ENCODE data around the gene USE1.

Gene USE1

GRCh38 chr19:17171874-17172273, 43.3 kb upstream of the USE1 start:
- Histone ChIP-seq H3K4me2 (ENCODE audit: low read length) (no peak overlapping the region), H3K9me2 (ENCODE audit: low read depth, low read length) (no peaks in the 10 kb centered on the region), H4K20me1 (ENCODE audit: insufficient read depth, low read length) (no peaks in the 10 kb centered on the region), H3K4me1 (ENCODE audit: insufficient read depth, low read length, severe bottlenecking) (peaks cover 4% of the 10 kb centered on the region), H3K9me3 (ENCODE audit: low read length) (no peaks in the 10 kb centered on the region), H3K27ac (ENCODE audit: low read depth, low read length, poor library complexity, severe bottlenecking) (no peak overlapping the region), H3K4me3 (ENCODE audit: low read depth, low read length, poor library complexity, severe bottlenecking) (no peak overlapping the region), H3K27me3 (ENCODE audit: insufficient read depth, low read length) (no peaks in the 10 kb centered on the region), H3F3A (ENCODE audit: insufficient read depth, low read length) (no peaks in the 10 kb centered on the region), H3K9ac (ENCODE audit: low read length) (no peak overlapping the region), H3K79me2 (ENCODE audit: insufficient read depth, low read length) (no peaks in the 10 kb centered on the region), H2AFZ (ENCODE audit: low read length) (no peak overlapping the region), H3K36me3 (ENCODE audit: insufficient read depth, low read length) (peaks cover 75% of the 10 kb centered on the region)
- no peak for TF ChIP-seq EZH2 (IDR thresholded peaks at IDR 0.05; ENCODE audit: borderline replicate concordance, low read length)
- TF ChIP-seq, protein P1, sequence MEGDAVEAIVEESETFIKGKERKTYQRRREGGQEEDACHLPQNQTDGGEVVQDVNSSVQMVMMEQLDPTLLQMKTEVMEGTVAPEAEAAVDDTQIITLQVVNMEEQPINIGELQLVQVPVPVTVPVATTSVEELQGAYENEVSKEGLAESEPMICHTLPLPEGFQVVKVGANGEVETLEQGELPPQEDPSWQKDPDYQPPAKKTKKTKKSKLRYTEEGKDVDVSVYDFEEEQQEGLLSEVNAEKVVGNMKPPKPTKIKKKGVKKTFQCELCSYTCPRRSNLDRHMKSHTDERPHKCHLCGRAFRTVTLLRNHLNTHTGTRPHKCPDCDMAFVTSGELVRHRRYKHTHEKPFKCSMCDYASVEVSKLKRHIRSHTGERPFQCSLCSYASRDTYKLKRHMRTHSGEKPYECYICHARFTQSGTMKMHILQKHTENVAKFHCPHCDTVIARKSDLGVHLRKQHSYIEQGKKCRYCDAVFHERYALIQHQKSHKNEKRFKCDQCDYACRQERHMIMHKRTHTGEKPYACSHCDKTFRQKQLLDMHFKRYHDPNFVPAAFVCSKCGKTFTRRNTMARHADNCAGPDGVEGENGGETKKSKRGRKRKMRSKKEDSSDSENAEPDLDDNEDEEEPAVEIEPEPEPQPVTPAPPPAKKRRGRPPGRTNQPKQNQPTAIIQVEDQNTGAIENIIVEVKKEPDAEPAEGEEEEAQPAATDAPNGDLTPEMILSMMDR (IDR thresholded peaks at IDR 0.05; ENCODE audit: low read length) = no peak

- Histone ChIP-seq H3K4me1 (ENCODE audit: insufficient read depth, low read length, severe bottlenecking) (peaks cover 4% of the 10 kb centered on the region), H3F3A (ENCODE audit: insufficient read depth, low read length) (no peaks in the 10 kb centered on the region), H3K27me3 (ENCODE audit: insufficient read depth, low read length) (no peaks in the 10 kb centered on the region), H3K9me2 (ENCODE audit: low read depth, low read length) (no peaks in the 10 kb centered on the region), H4K20me1 (ENCODE audit: insufficient read depth, low read length) (no peaks in the 10 kb centered on the region), H3K27ac (ENCODE audit: low read depth, low read length, poor library complexity, severe bottlenecking) (no peak overlapping the region), H3K4me3 (ENCODE audit: low read depth, low read length, poor library complexity, severe bottlenecking) (no peak overlapping the region), H2AFZ (ENCODE audit: low read length) (no peak overlapping the region), H3K36me3 (ENCODE audit: insufficient read depth, low read length) (peaks cover 78% of the 10 kb centered on the region), H3K4me2 (ENCODE audit: low read length) (no peak overlapping the region; the same call in 1 of the 2 replicates), H3K9ac (ENCODE audit: low read length) (no peak overlapping the region), H3K9me3 (ENCODE audit: low read length) (no peaks in the 10 kb centered on the region), H3K79me2 (ENCODE audit: insufficient read depth, low read length) (no peaks in the 10 kb centered on the region)
- TF ChIP-seq, protein P1 (IDR thresholded peaks at IDR 0.05; ENCODE audit: low read length) = peak; percentile 11; the same call in 1 of the 2 replicates
- TF ChIP-seq EZH2 (IDR thresholded peaks at IDR 0.05; ENCODE audit: borderline replicate concordance, low read length) = no peak
These were observed 42.4 kb upstream of the USE1 start for GRCh38 chr19:17172624-17173345.

DNA sequence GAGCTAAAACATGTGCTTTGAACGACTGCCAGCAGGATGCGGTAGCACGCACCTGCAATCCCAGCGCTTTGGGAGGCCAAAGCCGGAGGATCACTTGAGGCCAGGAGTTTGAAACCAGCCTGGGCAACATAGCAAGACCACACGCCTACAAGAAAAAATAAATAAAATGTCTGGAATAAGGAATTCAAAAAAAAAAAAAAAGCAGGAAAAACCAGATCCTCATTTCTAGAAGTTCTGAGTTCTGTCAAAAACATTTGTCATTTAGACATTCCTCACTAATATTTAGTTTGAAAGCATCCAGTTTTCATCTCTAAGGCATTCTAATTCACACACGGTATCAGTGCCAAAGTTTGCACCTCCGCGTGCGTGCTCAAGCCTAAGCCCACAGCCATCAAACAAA, 36.9 kb upstream of the USE1 start:
- TF ChIP-seq, protein P1 (IDR thresholded peaks at IDR 0.05; ENCODE audit: low read length) = no peak
- TF ChIP-seq EZH2 (IDR thresholded peaks at IDR 0.05; ENCODE audit: borderline replicate concordance, low read length) = no peak
- Histone ChIP-seq H3K27me3 (ENCODE audit: insufficient read depth, low read length) (no peaks in the 10 kb centered on the region), H3K4me2 (ENCODE audit: low read length) (no peak overlapping the region), H3K9ac (ENCODE audit: low read length) (no peak overlapping the region), H3K9me3 (ENCODE audit: low read length) (no peaks in the 10 kb centered on the region), H3K27ac (ENCODE audit: low read depth, low read length, poor library complexity, severe bottlenecking) (no peak overlapping the region), H4K20me1 (ENCODE audit: insufficient read depth, low read length) (no peaks in the 10 kb centered on the region), H3K4me1 (ENCODE audit: insufficient read depth, low read length, severe bottlenecking) (peaks cover 22% of the 10 kb centered on the region), H3F3A (ENCODE audit: insufficient read depth, low read length) (no peaks in the 10 kb centered on the region), H3K79me2 (ENCODE audit: insufficient read depth, low read length) (no peaks in the 10 kb centered on the region), H2AFZ (ENCODE audit: low read length) (no peak overlapping the region), H3K4me3 (ENCODE audit: low read depth, low read length, poor library complexity, severe bottlenecking) (no peak overlapping the region), H3K36me3 (ENCODE audit: insufficient read depth, low read length) (peaks cover 45% of the 10 kb centered on the region), H3K9me2 (ENCODE audit: low read depth, low read length) (no peaks in the 10 kb centered on the region)
